GM21737 (cell line): ENCODE results near the gene SP6.

Source experiments
- ATAC-seq: cut with Tn5 transposase; IDR thresholded peaks from one replicate; pipeline ENCODE4 v1.9.1; 2021; ENCODE audit warnings: mild to moderate bottlenecking, moderate library complexity; ENCODE audit not compliant: unreplicated experiment

SP6 gene

GRCh38 chr17:47813512-47814031 is 37.4 kb downstream of the SP6 start:
- no peak for ATAC-seq

- no peak for ATAC-seq
Observed at GRCh38 chr17:47813077-47813476, 37.9 kb downstream of the SP6 start.

GRCh38 chr17:47812146-47812920 is 38.6 kb downstream of the SP6 start:
- no peak for ATAC-seq

- no peak for ATAC-seq
Observed at GRCh38 chr17:47811709-47812108, 39.3 kb downstream of the SP6 start.

DNA sequence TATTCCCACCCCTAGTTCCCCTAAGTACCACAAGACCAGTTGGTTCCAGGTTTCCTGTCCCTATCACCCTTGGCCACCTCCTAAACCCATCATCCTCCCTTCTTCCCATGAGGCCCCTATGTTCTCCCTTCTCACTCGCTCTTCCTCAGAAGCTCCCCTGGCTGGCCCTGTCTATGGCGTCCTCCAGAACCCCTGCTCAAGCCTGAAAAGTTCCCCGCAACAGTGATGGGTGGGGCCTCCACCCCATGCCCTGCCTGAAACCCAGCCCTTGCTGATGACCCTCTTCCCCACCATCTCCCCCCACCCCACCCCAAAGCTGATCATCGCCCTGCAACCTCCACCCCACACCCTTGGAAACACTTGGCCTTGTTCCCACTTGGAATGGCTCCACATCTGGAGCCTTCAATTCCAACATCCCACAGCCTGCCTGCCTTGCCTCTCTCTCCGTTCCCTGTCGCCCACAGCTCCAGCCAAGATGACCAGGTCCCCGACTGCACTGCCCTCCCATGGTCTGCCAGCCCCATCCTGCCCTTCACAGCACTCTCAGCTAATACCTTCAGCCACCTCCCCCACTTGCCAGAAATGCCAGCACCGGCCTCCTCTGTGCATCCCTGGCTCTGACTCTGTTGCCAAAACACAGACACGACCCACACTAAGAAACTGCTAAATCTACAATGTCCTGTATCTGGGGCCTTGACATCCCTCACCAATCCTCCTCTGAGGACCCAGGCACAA is 39.9 kb downstream of the SP6 start:
- no peak for ATAC-seq

DNA sequence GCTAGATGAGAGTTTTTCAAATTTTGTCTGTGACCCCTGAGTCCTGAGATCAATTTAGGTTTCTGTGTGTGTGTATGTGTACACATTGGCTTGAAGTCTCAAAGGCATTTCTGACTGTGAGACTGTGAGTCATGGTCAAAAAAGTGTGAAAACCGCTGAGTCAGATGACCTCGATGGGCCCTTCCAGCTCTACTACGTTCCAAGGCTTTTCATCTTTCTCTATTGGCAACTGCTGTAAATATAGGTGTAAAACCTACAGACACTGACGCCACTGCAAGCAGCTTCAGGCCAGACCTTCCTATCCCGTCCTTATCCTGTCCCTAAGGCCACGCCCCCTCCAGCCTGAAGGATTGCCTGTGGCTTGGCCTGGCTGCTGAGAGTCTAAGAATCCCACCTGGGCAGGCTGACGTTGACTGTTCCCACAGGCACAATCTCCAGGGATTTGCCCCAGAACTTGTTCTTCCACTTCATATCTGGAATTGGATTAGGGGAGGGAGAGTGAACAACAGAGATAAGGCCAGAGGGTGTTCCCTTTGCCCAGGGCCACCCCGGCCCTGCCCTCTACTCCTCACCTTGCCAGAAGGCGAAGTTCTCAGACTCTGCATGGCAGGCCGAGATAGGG is 40.7 kb downstream of the SP6 start:
- ATAC-seq: no peak

DNA sequence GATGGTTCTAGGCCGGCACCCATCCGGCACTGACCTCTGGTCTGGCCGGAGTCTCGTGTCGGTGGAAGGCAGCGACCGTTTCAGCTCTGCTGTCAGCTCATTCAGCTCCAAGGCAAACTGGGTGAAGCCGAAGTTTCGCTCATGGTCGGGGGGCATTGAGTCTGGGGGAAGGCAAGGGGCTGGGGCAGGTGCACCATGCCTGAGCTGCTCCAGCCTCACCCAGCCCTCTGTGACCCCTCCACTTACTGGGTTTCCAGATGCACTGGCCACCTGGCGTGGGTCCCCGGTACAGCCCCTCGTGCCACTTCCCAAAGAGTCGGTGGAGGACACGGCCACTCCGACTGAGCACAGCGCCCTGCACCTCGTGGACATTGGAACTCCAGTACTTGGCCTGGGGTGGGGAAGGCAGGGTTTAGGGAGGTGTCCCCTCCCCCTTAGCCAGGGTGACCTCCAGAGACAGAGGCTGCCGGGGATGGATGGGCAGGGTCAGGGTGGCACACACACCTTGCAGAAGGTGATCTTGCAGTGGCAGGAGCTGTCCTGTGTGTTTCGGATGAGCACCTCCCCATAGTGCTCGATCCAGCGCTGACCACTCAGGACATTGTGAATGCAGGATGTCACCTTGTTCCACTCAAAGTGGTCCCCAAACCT is 42.0 kb downstream of the SP6 start:
- ATAC-seq: no peak

DNA sequence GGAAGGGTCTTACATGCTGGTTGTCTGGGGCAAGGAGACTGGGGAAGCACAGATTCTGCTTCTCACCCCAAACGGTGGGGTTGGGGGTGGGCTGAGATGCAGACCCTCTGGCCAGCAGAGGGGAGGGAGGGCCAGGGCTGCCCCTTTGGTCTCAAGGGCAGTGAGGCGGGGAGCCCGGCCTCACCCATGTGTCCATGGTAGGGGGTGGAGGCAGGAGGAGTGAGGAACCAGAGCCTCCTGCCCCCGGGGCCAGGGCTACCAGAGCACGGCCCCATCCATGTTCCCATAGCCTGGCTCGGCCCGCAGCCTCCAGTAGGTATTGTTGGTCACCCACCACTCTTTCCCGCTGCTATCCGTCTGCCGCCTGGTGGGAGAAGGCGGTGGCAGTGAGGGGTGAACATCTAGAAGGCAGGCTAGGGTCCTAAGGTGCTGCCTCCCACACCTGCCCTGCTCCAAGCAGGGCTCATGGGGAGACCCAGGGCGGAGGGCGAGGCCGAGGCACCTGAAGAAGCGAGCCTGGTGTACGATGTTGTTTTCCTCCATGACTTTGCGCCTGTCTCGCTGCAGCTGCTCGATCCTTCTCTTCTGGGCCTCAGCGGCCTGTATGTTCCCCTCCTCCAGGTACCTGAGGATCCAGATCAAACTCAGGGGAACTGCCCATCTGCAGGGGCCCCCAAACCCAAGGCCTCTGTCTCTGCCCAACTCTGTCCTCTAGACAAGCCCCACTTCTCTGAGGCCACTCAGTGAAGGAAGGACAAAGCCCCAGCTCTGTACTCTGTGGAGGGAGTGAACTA is 42.7 kb downstream of the SP6 start:
- no peak for ATAC-seq

- ATAC-seq: no peak
Observed at GRCh38 chr17:47807421-47807820, 43.5 kb downstream of the SP6 start.

DNA sequence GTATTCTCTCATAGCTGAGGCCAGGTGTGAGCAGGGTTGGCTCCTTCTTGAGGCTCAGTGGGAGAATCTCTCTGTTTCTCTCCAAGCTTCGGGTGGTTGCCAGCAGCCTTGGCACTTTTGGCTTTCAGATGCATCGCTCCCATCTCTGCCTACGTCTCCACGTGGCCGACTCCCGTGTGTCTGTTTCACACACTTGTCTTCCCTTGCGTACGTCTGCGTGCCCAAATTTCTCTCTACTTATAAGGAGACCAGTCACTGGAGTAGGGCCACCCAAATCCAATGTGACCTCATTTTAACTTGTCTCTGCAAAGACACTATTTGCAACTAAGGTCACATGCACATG is 44.1 kb downstream of the SP6 start:
- ATAC-seq: no peak

- no peak for ATAC-seq
Observed at GRCh38 chr17:47806026-47806912, 44.7 kb downstream of the SP6 start.

- no peak for ATAC-seq
Observed at GRCh38 chr17:47804461-47804860, 46.5 kb downstream of the SP6 start.

DNA sequence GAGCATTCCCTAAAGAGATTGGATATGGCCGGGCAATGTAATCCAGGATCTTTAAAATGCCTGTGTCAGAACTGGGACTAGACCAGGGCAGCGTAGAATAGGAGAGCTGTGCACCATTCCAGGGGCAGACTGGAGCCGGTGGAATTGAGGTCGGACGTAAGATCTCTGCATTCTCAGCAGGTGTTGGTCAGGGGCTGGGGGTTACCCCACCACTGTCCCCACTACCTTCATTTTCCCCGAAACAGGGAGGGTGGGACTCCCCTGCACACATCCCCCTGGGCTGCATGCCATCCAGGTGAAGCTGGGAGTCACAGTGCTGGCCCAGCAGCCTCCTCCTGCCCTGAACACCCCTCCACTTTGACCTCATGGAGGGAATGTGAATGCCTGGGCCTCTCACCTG is 47.2 kb downstream of the SP6 start:
- no peak for ATAC-seq

DNA sequence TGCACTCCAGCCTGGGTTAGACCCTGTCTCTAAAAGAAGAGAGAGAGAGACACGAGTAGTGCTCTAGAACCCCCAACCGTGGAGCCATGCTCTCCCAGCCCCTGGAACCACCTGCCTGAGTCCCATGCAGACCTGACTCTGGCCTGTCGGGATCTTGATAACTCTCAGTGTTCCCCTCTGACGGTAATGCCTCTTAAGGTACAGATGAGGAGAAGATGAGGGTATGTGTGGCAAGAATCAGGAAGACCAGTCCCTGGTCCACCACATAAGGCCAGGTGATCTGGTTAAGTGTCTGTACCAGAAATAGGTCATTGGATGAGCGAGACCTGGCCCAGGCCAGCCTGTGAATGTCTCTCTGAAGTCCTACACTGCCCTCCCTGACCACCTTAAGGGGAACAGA is 47.8 kb downstream of the SP6 start:
- ATAC-seq: no peak

- ATAC-seq: no peak
Observed at GRCh38 chr17:47802341-47803022, 48.5 kb downstream of the SP6 start.

- ATAC-seq: no peak
Observed at GRCh38 chr17:47801906-47802305, 49.1 kb downstream of the SP6 start.

- no peak for ATAC-seq
Observed at GRCh38 chr17:47801176-47801765, 49.7 kb downstream of the SP6 start.

- ATAC-seq: no peak
Observed at GRCh38 chr17:47800686-47801085, 50.3 kb downstream of the SP6 start.

GRCh38 chr17:47797797-47798196 is 53.2 kb downstream of the SP6 start:
- ATAC-seq: no peak
